Spleen (tissue), 11 donors: ENCODE data around the gene RNPS1. TPM values are rescaled to one million over a fixed set of nuclear protein-coding genes. Genes with fewer than 3 reads are reported as not detected.

Source experiments
- DNase-seq: peaks from one replicate; pipeline ENCODE4 v3.0.0-alpha.2; 2020
- H3K27ac ChIP-seq, 8 donors: fragments of 200-600 bp; sonication (generic) in 7 of 8; 1 replicate in 4 of 8; 2 replicates in 4 of 8; pipeline versions ENCODE4 v1.5.0 to v1.8.0; 2016 to 2021; ENCODE audit warnings: inconsistent platforms in 4 of 8, mild to moderate bottlenecking in 4 of 8, moderate library complexity in 1 of 8
- H3K27me3 ChIP-seq, 7 donors: fragments of 200-600 bp; sonication (generic) in 6 of 7; replicated peaks in 1 of 7; 1 replicate in 4 of 7; 2 replicates in 3 of 7; pipeline versions ENCODE4 v1.5.0 to v1.8.0; 2016 to 2021; ENCODE audit warnings: inconsistent platforms in 3 of 7, mild to moderate bottlenecking in 1 of 7
- H3K36me3 ChIP-seq, 6 donors: fragments of 200-600 bp; sonication (generic) in 5 of 6; 1 replicate in 4 of 6; 2 replicates in 2 of 6; pipeline versions ENCODE4 v1.5.0 to v1.8.0; 2016 to 2021; ENCODE audit warnings: inconsistent platforms in 2 of 6
- H3K4me1 ChIP-seq, 6 donors: fragments of 200-600 bp; sonication (generic) in 5 of 6; 1 replicate in 3 of 6; 2 replicates in 3 of 6; pipeline versions ENCODE4 v1.5.0 to v1.8.0; 2016 to 2021; ENCODE audit warnings: inconsistent platforms in 3 of 6
- H3K4me3 ChIP-seq, 8 donors: fragments of 200-600 bp; sonication (generic) in 7 of 8; 1 replicate in 4 of 8; 2 replicates in 4 of 8; pipeline versions ENCODE4 v1.5.0 to v1.8.0; 2016 to 2021; ENCODE audit warnings: inconsistent platforms in 4 of 8, mild to moderate bottlenecking in 4 of 8, moderate library complexity in 2 of 8
- H3K9me3 ChIP-seq, 8 donors: fragments of 200-600 bp; sonication (generic) in 7 of 8; 1 replicate in 4 of 8; 2 replicates in 4 of 8; pipeline versions ENCODE4 v1.5.0 to v1.8.0; 2016 to 2021; ENCODE audit warnings: inconsistent platforms in 4 of 8
- CTCF ChIP-seq, 11 experiments: fragments of 200-600 bp in 7 of 11; fragments of 450-650 bp in 4 of 11; sonication (generic) in 4 of 11; IDR thresholded peaks in 8 of 11; conservative IDR thresholded peaks in 3 of 11; 1 replicate in 7 of 11; 2 replicates in 4 of 11; pipeline versions ENCODE4 v1.4.0 to v1.8.0; 2016 to 2021; ENCODE audit warnings: antibody characterized with exemption in 11 of 11, inconsistent platforms in 4 of 11, mild to moderate bottlenecking in 1 of 11
- POLR2A ChIP-seq, 3 donors: fragments of 450-650 bp; IDR thresholded peaks; one replicate each; pipeline ENCODE4 v1.5.1; 2017; ENCODE audit warnings: antibody characterized with exemption in 3 of 3, mild to moderate bottlenecking in 1 of 3
- POLR2AphosphoS5 ChIP-seq, 3 donors: sonication (generic); formaldehyde crosslinking; IDR thresholded peaks; one replicate each; pipeline ENCODE4 v1.5.1; 2017; ENCODE audit warnings: antibody characterized with exemption in 3 of 3
- WGBS, 5 donors: extraction: QIAGEN DNeasy Blood & Tissue Kit in 3 of 5; methylation state at CpG; one replicate each; pipeline versions ENCODE4 v1.1.5 to v1.1.7; 2013 to 2018; 5-methylcytosine and 5-hydroxymethylcytosine counted together
- intact Hi-C: fragments of 100-400 bp; cut with DNase I; formaldehyde crosslinking; loops from one replicate; pipeline ENCODE4 v1.15.0; 2023; ENCODE audit warnings: low total_unique reads
- polyA plus RNA-seq, 3 donors: library from polyadenylated mRNA; stranded (reverse); fragments of 200-250 nt; gene quantifications; one replicate each; pipeline ENCODE4 v1.2.1, GENCODE V29; 2013
- total RNA-seq, 7 donors: library from RNA; depleted of rRNA in 3 of 7; stranded (reverse); fragments of >200 nt in 3 of 7; fragmentation: NEBNext Ultra II Directional in 4 of 7; extraction: Animal tissue kit (Norgen Biotek cat#: 25700) in 4 of 7; gene quantifications; one replicate each; pipeline versions ENCODE4 v1.1.0 to v1.2.1, GENCODE V29; 2016 to 2021
- donor health status: healthy with polysubstance abuse.
- donor health status: DM: no; HTN: no; CAD: no; lungs with moderate emphysema.
- donor health status: DM: no; HTN: no; CAD: no.
- donor health status: Bipolar disorder and iron deficiency.
- donor health status: healthy.
- donor health status: DM: no; HTN: no; CAD: no.
- donor health status: DM: yes; HTN: yes; CAD: no.

The RNPS1 gene
- total and polyA plus RNA-seq, 10 donors = 119 to 180 (median 130) TPM

GRCh38 chr16:2235234-2235651 is 32.7 kb downstream of the RNPS1 start:
- WGBS, 5 donors = 86 to 96% (median 94%) methylated on average over 19 to 28 of the region's 28 CpGs
- Histone ChIP-seq H3K27ac (no peak overlapping the region), H3K36me3 (peaks cover 13 to 88% (median 56%) of the 10 kb centered on the region in 6 donors), H3K4me1 (peaks cover 11 to 47% (median 30%) of the 10 kb centered on the region in 6 donors), H3K9me3 (no peaks in the 10 kb centered on the region), H3K27me3 (peaks cover 0 to 53% (median 26%) of the 10 kb centered on the region in 7 donors), H3K4me3 (no peak overlapping the region)
- TF ChIP-seq CTCF (IDR thresholded peaks at IDR 0.05 in 8 of 11, conservative IDR thresholded peaks at IDR 0.05 in 3 of 11) = no peak
- no peak for TF ChIP-seq POLR2A (IDR thresholded peaks at IDR 0.05)
- peak in 2 of 3 donors; percentile 18 to 39 for TF ChIP-seq POLR2AphosphoS5 (IDR thresholded peaks at IDR 0.05)
- intact Hi-C loops = no loop called here
- DNase-seq = peak; percentile 72

- no peak for DNase-seq
- WGBS, 5 donors = 91 to 98% (median 94%) methylated on average over 10 to 18 of the region's 18 CpGs
- intact Hi-C loops = no loop called here
- H3K27ac ChIP-seq = no peak overlapping the region
- H3K27me3 ChIP-seq = peaks cover 0 to 53% (median 26%) of the 10 kb centered on the region in 7 donors
- H3K9me3 ChIP-seq = no peaks in the 10 kb centered on the region
- H3K4me3 ChIP-seq = no peak overlapping the region
- H3K36me3 ChIP-seq = peaks cover 15 to 88% (median 60%) of the 10 kb centered on the region in 6 donors
- peaks cover 11 to 51% (median 33%) of the 10 kb centered on the region in 6 donors for H3K4me1 ChIP-seq
- TF ChIP-seq POLR2AphosphoS5 (IDR thresholded peaks at IDR 0.05) (no peak), POLR2A (IDR thresholded peaks at IDR 0.05) (no peak), CTCF (IDR thresholded peaks at IDR 0.05 in 8 of 11, conservative IDR thresholded peaks at IDR 0.05 in 3 of 11) (no peak)
Observed at GRCh38 chr16:2234813-2235170, 33.1 kb downstream of the RNPS1 start.

- no peak for TF ChIP-seq POLR2A (IDR thresholded peaks at IDR 0.05)
- peak in 1 of 3 donors; percentile 6 for TF ChIP-seq POLR2AphosphoS5 (IDR thresholded peaks at IDR 0.05)
- 87 to 94% (median 92%) methylated on average over 36 to 51 of the region's 51 CpGs for WGBS, 5 donors
- Histone ChIP-seq H3K9me3 (no peaks in the 10 kb centered on the region), H3K4me3 (no peak overlapping the region), H3K27ac (no peak overlapping the region), H3K36me3 (peaks cover 17 to 88% (median 67%) of the 10 kb centered on the region in 6 donors), H3K27me3 (peaks cover 0 to 53% (median 26%) of the 10 kb centered on the region in 7 donors), H3K4me1 (peaks cover 11 to 58% (median 40%) of the 10 kb centered on the region in 6 donors)
- peak; percentile 61 for DNase-seq
- intact Hi-C loops = no loop called here
Observed at GRCh38 chr16:2233872-2234812, 33.8 kb downstream of the RNPS1 start.

- Histone ChIP-seq H3K4me3 (no peak overlapping the region), H3K9me3 (no peaks in the 10 kb centered on the region), H3K27ac (no peak overlapping the region), H3K27me3 (peaks cover 0 to 51% (median 26%) of the 10 kb centered on the region in 7 donors), H3K4me1 (peaks cover 11 to 64% (median 43%) of the 10 kb centered on the region in 6 donors), H3K36me3 (peaks cover 19 to 91% (median 76%) of the 10 kb centered on the region in 6 donors)
- DNase-seq = no peak
- intact Hi-C loops = no loop called here
- WGBS, 5 donors = 92 to 96% (median 94%) methylated on average over 10 to 28 of the region's 28 CpGs
- TF ChIP-seq CTCF (IDR thresholded peaks at IDR 0.05 in 8 of 11, conservative IDR thresholded peaks at IDR 0.05 in 3 of 11) = no peak
- TF ChIP-seq POLR2A (IDR thresholded peaks at IDR 0.05) = no peak
- TF ChIP-seq POLR2AphosphoS5 (IDR thresholded peaks at IDR 0.05) = no peak
Observed at GRCh38 chr16:2233046-2233775, 34.7 kb downstream of the RNPS1 start.
